GM23338 (cell line): ENCODE measurements around the gene CASK. TPM values are rescaled to one million over a fixed set of nuclear protein-coding genes. Genes with fewer than 3 reads are reported as not detected.

Experiments
- ATAC-seq: fragments of 200-7000 bp; cut with Tn5 transposase; 3 replicates; pipeline ENCODE4 v1.9.1; 2020
- DNase-seq: peaks from one replicate; pipeline ENCODE4 v3.0.0-alpha.2; 2015; ENCODE audit warnings: low spot score
- H2AFZ ChIP-seq: fragments of 200-600 bp; sonication (generic); 2 replicates; pipeline ENCODE4 v1.8.0; 2016; ENCODE audit warnings: antibody characterized with exemption, mild to moderate bottlenecking, moderate library complexity
- H3F3A ChIP-seq: fragments of 200-600 bp; sonication (generic); replicated peaks from 2 replicates; pipeline ENCODE4 v1.8.0; 2017; ENCODE audit warnings: antibody characterized with exemption, mixed run types, low read depth
- H3K27ac ChIP-seq: fragments of 200-600 bp; sonication (generic); 2 replicates; pipeline ENCODE4 v1.6.1; 2016; ENCODE audit warnings: low read depth
- H3K27me3 ChIP-seq: fragments of 200-600 bp; sonication (generic); 2 replicates; pipeline ENCODE4 v1.8.0; 2016; ENCODE audit warnings: mild to moderate bottlenecking, mixed run types, moderate library complexity; ENCODE audit not compliant: insufficient read depth
- H3K36me3 ChIP-seq: fragments of 200-600 bp; sonication (generic); 2 replicates; pipeline ENCODE4 v1.8.0; 2016; ENCODE audit warnings: mild to moderate bottlenecking; ENCODE audit not compliant: insufficient read depth
- H3K4me1 ChIP-seq: fragments of 200-600 bp; sonication (generic); 2 replicates; pipeline ENCODE4 v1.8.0; 2016; ENCODE audit warnings: mild to moderate bottlenecking, moderate library complexity; ENCODE audit not compliant: insufficient read depth
- H3K4me2 ChIP-seq: fragments of 200-600 bp; sonication (generic); 2 replicates; pipeline ENCODE4 v1.7.1; 2017; ENCODE audit warnings: mixed run types
- H3K4me3 ChIP-seq: fragments of 200-600 bp; sonication (generic); 2 replicates; pipeline ENCODE4 v1.6.1; 2016; ENCODE audit warnings: mixed run types
- H3K79me2 ChIP-seq: fragments of 200-600 bp; sonication (generic); replicated peaks from 2 replicates; pipeline ENCODE4 v1.8.0; 2017; ENCODE audit warnings: mild to moderate bottlenecking; ENCODE audit not compliant: insufficient read depth
- H3K9me2 ChIP-seq: fragments of 200-600 bp; sonication (generic); 2 replicates; pipeline ENCODE4 v1.8.0; 2017; ENCODE audit not compliant: insufficient read depth
- H4K20me1 ChIP-seq: fragments of 200-600 bp; sonication (generic); replicated peaks from 2 replicates; pipeline ENCODE4 v1.8.0; 2017; ENCODE audit warnings: mild to moderate bottlenecking; ENCODE audit not compliant: insufficient read depth
- H3K27ac Mint-ChIP-seq: 2 replicates; pipeline ENCODE4 v1.8.0; 2020; ENCODE audit warnings: inconsistent platforms, mild to moderate bottlenecking, moderate library complexity, mixed read lengths
- H3K27me3 Mint-ChIP-seq: 3 replicates; pipeline ENCODE4 v1.8.0; 2022; ENCODE audit warnings: low read depth, mild to moderate bottlenecking, moderate library complexity, mixed read lengths, inconsistent platforms; ENCODE audit not compliant: insufficient read depth, poor library complexity
- H3K36me3 Mint-ChIP-seq: 3 replicates; pipeline ENCODE4 v1.8.0; 2021; ENCODE audit warnings: low read depth, mild to moderate bottlenecking, inconsistent platforms, moderate library complexity, mixed read lengths
- H3K4me1 Mint-ChIP-seq: 3 replicates; pipeline ENCODE4 v1.8.0; 2020; ENCODE audit warnings: mild to moderate bottlenecking, inconsistent platforms, mixed read lengths
- H3K4me3 Mint-ChIP-seq: 3 replicates; pipeline ENCODE4 v1.8.0; 2021; ENCODE audit warnings: moderate library complexity, mild to moderate bottlenecking, inconsistent platforms, mixed read lengths
- H3K9me3 Mint-ChIP-seq: 3 replicates; pipeline ENCODE4 v1.8.0; 2020; ENCODE audit warnings: moderate library complexity, mild to moderate bottlenecking, inconsistent platforms, mixed read lengths
- CREB1 ChIP-seq: fragments of 250-450 bp; sonication (Bioruptor Pico); IDR thresholded peaks from 2 replicates; pipeline ENCODE4 v1.5.0; 2020; ENCODE audit warnings: low read depth, mild to moderate bottlenecking, moderate library complexity
- EZH2 ChIP-seq: fragments of 200-600 bp; sonication (generic); IDR thresholded peaks from one replicate; pipeline ENCODE4 v1.8.0; 2017; ENCODE audit warnings: antibody characterized with exemption, mild to moderate bottlenecking, low read depth; ENCODE audit not compliant: unreplicated experiment
- EZH2phosphoT487 ChIP-seq: fragments of 200-600 bp; sonication (generic); IDR thresholded peaks from one replicate; pipeline ENCODE4 v1.8.1; 2018; ENCODE audit warnings: antibody characterized with exemption; ENCODE audit not compliant: unreplicated experiment
- JUNB ChIP-seq: IDR thresholded peaks from one replicate; pipeline ENCODE4 v1.6.1; 2016; ENCODE audit warnings: antibody characterized with exemption; ENCODE audit not compliant: unreplicated experiment
- NANOG ChIP-seq: IDR thresholded peaks from 2 replicates; pipeline ENCODE4 v1.6.1; 2016; ENCODE audit warnings: antibody characterized with exemption, borderline replicate concordance
- POLR2AphosphoS5 ChIP-seq: IDR thresholded peaks from 2 replicates; pipeline ENCODE4 v1.6.1; 2016; ENCODE audit warnings: antibody characterized with exemption, low read depth
- REST ChIP-seq: IDR thresholded peaks from one replicate; pipeline ENCODE4 v1.6.1; 2018; ENCODE audit warnings: antibody characterized with exemption; ENCODE audit not compliant: unreplicated experiment
- STAT1 ChIP-seq: IDR thresholded peaks from one replicate; pipeline ENCODE4 v1.6.1; 2016; ENCODE audit warnings: antibody characterized with exemption; ENCODE audit not compliant: unreplicated experiment
- ZNF114 ChIP-seq: fragments of 250-450 bp; sonication (Bioruptor Pico); IDR thresholded peaks from 2 replicates; pipeline ENCODE4 v1.5.0; 2020; ENCODE audit warnings: mild to moderate bottlenecking, moderate library complexity
- ZNF331 ChIP-seq: fragments of 250-450 bp; sonication (Bioruptor Pico); IDR thresholded peaks from 2 replicates; pipeline ENCODE4 v1.5.0; 2020; ENCODE audit warnings: low read depth, mild to moderate bottlenecking, moderate library complexity
- polyA plus RNA-seq: library from polyadenylated mRNA; unstranded; fragments of >200 nt; fragmentation: Nextera tagmentation; extraction: Ambion mirVana; gene quantifications from 2 replicates; pipeline ENCODE4 v1.2.1, GENCODE V29; 2016
- total RNA-seq: library from RNA; depleted of rRNA; stranded (reverse); fragments of >200 nt; shearing (Covaris generic); gene quantifications from 2 replicates; pipeline ENCODE4 v1.2.3, GENCODE V29; 2014
- TF ChIP-seq, protein P1 (sequence below): fragments of 250-450 bp; sonication (Bioruptor Pico); IDR thresholded peaks from 2 replicates; pipeline ENCODE4 v1.5.0; 2020; ENCODE audit warnings: mild to moderate bottlenecking, moderate library complexity
- TF ChIP-seq, protein P2 (sequence below): IDR thresholded peaks from 2 replicates; pipeline ENCODE4 v1.6.1; 2016; ENCODE audit warnings: antibody characterized with exemption

The CASK gene
- total and polyA plus RNA-seq, 2 experiments from 2014 or later = 15.3 to 44.4 TPM

DNA sequence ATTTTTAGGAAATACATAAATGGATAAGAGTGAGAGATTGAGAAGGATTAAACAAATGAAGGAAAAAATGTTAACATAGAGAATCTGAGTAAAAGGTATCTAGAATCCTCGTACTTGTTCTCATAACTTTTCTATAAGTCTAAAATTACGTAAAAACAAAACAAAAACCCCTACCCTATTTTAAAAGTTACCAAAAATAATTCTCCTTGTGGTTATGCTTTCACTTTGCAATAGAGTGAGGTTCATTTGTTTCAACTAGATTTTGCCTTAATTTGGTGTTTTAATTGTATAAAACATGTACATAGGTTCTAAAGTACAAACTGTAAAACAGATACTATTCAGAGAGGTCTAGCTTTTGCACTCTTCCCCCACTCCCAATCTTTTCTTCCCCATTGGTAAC lies 238.4 kb downstream of the CASK start:
- no peak overlapping the region for H3K27ac Mint-ChIP-seq
- TF ChIP-seq JUNB = no peak
- no peak for TF ChIP-seq ZNF331 (CRISPR knock-in tag)
- no peak for TF ChIP-seq POLR2AphosphoS5
- TF ChIP-seq STAT1 = no peak
- TF ChIP-seq, protein P1, sequence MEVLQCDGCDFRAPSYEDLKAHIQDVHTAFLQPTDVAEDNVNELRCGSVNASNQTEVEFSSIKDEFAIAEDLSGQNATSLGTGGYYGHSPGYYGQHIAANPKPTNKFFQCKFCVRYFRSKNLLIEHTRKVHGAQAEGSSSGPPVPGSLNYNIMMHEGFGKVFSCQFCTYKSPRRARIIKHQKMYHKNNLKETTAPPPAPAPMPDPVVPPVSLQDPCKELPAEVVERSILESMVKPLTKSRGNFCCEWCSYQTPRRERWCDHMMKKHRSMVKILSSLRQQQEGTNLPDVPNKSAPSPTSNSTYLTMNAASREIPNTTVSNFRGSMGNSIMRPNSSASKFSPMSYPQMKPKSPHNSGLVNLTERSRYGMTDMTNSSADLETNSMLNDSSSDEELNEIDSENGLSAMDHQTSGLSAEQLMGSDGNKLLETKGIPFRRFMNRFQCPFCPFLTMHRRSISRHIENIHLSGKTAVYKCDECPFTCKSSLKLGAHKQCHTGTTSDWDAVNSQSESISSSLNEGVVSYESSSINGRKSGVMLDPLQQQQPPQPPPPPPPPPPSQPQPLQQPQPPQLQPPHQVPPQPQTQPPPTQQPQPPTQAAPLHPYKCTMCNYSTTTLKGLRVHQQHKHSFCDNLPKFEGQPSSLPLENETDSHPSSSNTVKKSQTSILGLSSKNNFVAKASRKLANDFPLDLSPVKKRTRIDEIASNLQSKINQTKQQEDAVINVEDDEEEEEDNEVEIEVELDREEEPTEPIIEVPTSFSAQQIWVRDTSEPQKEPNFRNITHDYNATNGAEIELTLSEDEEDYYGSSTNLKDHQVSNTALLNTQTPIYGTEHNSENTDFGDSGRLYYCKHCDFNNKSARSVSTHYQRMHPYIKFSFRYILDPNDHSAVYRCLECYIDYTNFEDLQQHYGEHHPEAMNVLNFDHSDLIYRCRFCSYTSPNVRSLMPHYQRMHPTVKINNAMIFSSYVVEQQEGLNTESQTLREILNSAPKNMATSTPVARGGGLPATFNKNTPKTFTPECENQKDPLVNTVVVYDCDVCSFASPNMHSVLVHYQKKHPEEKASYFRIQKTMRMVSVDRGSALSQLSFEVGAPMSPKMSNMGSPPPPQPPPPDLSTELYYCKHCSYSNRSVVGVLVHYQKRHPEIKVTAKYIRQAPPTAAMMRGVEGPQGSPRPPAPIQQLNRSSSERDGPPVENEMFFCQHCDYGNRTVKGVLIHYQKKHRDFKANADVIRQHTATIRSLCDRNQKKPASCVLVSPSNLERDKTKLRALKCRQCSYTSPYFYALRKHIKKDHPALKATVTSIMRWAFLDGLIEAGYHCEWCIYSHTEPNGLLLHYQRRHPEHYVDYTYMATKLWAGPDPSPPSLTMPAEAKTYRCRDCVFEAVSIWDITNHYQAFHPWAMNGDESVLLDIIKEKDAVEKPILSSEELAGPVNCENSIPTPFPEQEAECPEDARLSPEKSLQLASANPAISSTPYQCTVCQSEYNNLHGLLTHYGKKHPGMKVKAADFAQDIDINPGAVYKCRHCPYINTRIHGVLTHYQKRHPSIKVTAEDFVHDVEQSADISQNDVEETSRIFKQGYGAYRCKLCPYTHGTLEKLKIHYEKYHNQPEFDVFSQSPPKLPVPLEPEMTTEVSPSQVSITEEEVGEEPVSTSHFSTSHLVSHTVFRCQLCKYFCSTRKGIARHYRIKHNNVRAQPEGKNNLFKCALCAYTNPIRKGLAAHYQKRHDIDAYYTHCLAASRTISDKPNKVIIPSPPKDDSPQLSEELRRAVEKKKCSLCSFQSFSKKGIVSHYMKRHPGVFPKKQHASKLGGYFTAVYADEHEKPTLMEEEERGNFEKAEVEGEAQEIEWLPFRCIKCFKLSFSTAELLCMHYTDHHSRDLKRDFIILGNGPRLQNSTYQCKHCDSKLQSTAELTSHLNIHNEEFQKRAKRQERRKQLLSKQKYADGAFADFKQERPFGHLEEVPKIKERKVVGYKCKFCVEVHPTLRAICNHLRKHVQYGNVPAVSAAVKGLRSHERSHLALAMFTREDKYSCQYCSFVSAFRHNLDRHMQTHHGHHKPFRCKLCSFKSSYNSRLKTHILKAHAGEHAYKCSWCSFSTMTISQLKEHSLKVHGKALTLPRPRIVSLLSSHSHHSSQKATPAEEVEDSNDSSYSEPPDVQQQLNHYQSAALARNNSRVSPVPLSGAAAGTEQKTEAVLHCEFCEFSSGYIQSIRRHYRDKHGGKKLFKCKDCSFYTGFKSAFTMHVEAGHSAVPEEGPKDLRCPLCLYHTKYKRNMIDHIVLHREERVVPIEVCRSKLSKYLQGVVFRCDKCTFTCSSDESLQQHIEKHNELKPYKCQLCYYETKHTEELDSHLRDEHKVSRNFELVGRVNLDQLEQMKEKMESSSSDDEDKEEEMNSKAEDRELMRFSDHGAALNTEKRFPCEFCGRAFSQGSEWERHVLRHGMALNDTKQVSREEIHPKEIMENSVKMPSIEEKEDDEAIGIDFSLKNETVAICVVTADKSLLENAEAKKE (CRISPR knock-in tag) = no peak
- no peak for TF ChIP-seq REST
- TF ChIP-seq, protein P2, sequence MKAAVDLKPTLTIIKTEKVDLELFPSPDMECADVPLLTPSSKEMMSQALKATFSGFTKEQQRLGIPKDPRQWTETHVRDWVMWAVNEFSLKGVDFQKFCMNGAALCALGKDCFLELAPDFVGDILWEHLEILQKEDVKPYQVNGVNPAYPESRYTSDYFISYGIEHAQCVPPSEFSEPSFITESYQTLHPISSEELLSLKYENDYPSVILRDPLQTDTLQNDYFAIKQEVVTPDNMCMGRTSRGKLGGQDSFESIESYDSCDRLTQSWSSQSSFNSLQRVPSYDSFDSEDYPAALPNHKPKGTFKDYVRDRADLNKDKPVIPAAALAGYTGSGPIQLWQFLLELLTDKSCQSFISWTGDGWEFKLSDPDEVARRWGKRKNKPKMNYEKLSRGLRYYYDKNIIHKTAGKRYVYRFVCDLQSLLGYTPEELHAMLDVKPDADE = no peak
- TF ChIP-seq ZNF114 (CRISPR knock-in tag) = no peak
- no peak for TF ChIP-seq NANOG
- TF ChIP-seq EZH2 = no peak
- TF ChIP-seq EZH2phosphoT487 = no peak
- no peak for TF ChIP-seq CREB1
- no peak for DNase-seq
- no peaks in the 10 kb centered on the region for H3K9me2 ChIP-seq
- H3K9me3 Mint-ChIP-seq = no peaks in the 10 kb centered on the region
- H3K27ac ChIP-seq = no peak overlapping the region
- H3F3A ChIP-seq = no peaks in the 10 kb centered on the region
- no peak overlapping the region for H3K4me2 ChIP-seq
- no peaks in the 10 kb centered on the region for H3K4me1 ChIP-seq
- no peaks in the 10 kb centered on the region for H3K36me3 Mint-ChIP-seq
- H3K4me3 Mint-ChIP-seq = no peak overlapping the region
- no peak for ATAC-seq
- H2AFZ ChIP-seq = no peak overlapping the region
- no peaks in the 10 kb centered on the region for H3K27me3 ChIP-seq
- no peaks in the 10 kb centered on the region for H4K20me1 ChIP-seq
- H3K4me3 ChIP-seq = no peak overlapping the region
- H3K36me3 ChIP-seq = no peaks in the 10 kb centered on the region
- no peaks in the 10 kb centered on the region for H3K27me3 Mint-ChIP-seq
- no peaks in the 10 kb centered on the region for H3K79me2 ChIP-seq
- H3K4me1 Mint-ChIP-seq = no peaks in the 10 kb centered on the region
